HG03457 (cell line): ENCODE results near the gene EVC2.

Source experiments
- ATAC-seq: cut with Tn5 transposase; IDR thresholded peaks from one replicate; pipeline ENCODE4 v1.9.1; 2021; ENCODE audit warnings: moderate number of reproducible peaks; ENCODE audit not compliant: unreplicated experiment

EVC2 gene

DNA sequence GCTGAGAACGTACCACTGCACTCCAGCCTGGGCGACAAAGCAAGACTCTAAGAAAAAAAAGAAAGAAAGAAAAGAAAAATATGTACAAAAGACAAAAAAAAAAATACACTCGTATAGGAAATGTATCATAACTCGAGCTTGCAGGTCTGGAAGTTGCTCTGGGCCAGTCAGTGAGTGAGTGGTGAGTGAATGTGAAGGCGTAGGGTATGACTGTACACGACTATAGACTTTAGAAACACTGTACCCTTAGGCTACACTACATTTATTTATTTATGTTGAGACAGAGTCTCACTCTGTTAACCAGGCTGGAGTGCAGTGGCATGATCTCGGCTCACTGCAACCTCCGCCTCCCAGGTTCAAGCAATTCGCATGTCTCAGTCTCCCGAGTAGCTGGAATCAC, 29.4 kb downstream of the EVC2 start:
- ATAC-seq, result no peak

GRCh38 chr4:5676763-5677162, 31.6 kb downstream of the EVC2 start:
- ATAC-seq, result no peak

DNA sequence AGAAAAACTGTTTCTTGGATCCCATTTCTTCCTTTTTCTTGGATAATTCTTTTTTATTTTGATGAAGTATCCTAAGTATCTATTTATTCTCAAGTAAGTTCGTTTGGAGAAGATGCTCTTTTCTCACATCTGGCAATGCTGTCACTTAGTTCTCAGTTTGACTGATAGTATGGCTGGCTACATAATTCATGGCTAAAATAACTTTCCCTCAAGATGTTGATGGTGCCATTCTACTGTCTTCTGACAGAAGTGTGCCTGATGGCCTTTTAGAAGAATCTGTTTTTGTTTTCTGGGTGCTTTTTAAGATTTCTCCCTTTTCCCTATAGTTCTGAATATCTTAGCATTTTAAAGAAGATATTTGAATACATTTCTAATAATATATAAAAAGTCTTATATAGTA, 41.6 kb downstream of the EVC2 start:
- no peak for ATAC-seq

DNA sequence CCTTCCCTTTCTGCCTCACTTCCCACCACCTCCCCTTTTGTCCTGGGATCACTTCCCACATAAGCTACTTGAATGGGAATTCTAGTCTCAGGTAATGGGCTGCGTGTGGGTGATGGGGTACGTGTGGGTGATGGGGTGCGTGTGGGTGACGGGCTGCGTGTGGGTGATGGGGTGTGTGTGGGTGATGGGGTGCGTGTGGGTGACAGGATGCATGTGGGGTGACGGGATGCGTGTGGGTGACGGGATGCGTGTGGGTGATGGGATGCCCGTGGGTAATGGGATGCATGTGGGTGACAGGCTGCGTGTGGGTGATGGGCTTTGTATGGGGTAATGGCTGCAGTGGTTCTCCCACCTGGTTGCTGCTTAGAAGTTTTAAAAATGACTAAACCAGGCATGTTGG, 43.6 kb downstream of the EVC2 start:
- ATAC-seq, result no peak

- ATAC-seq, result no peak
Observed at GRCh38 chr4:5662555-5662954, 45.8 kb downstream of the EVC2 start.

- no peak for ATAC-seq
Observed at GRCh38 chr4:5661237-5661636, 47.1 kb downstream of the EVC2 start.

DNA sequence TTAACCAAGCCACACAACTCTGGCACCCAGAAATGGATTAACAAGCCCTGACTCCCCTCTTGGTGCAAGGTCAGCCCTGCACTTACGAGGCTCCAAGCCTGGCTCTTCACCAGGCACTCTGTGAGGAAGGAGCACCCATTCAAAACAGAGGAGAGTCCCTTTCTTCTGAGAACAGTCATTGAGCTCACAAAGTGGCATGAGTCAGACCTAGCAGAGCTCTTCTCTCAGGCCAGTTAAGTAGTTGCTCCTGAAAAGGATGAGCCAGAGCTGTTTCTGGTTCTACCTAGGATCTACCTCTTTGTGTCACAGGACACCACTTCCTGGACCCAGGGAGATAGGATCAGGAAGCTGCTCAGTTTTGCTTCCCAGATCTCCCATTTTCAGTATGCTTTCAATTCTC, 48.2 kb downstream of the EVC2 start:
- ATAC-seq, result no peak

GRCh38 chr4:5658974-5659373, 49.4 kb downstream of the EVC2 start:
- no peak for ATAC-seq

DNA sequence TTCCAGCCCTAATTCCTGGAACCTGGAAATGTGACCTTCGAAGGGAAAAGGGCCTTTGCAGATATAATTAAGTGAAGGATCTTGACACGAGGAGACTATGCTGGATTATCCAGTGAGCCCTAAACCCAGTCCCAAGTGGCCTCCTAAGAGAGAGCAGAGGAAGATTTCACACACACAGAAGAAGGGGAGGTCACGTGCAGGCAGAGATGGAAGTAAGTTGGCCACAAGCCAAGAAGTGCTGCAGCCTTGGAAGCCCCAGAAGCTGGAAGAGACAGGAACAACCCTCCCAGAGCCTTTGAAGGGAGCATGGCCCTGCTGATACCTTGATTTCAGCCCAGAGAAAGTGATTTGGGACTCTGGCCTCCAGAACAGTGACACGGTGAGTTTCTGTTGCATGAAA, 51.9 kb downstream of the EVC2 start:
- ATAC-seq, result no peak

- no peak for ATAC-seq
Observed at GRCh38 chr4:5654791-5655190, 53.6 kb downstream of the EVC2 start.

DNA sequence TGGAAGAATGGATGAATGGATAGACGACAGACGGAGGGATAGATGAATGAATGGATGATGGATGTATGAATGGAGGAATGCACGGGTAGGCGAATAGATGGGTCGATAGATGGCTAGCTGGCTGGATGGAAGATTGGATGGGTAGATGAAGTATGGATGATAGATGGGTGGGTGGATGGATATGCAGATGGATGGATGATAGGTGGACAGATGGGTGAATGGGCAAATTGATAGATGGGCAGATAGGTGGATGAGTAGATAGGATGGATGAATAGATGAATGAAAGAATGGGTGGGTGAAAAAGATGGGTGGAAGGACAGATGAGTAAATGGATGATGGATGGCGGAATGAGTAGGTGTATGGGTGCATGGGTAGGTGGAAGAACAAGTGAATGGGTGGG, 57.3 kb downstream of the EVC2 start:
- no peak for ATAC-seq

DNA sequence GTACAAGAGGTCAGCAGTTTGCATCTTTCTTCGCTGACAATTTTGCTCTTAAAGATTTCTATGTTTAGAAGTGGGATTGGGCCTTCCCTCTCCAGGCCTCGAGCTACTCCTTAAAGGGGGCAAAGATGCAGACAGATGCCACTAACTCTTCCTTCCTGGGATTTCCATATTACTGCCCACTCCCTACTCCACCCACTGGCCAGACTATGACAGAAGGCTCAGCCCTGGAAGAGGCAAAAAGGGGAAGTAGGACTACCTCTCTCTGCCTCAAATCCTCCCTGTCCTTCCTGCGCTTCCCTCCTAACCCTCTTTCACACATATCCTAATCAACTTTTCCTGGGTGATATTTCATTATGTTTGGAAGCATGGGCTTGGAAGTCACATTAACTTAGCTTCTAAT, 58.3 kb downstream of the EVC2 start:
- ATAC-seq, result no peak

GRCh38 chr4:5647351-5647750, 61.0 kb downstream of the EVC2 start:
- no peak for ATAC-seq

DNA sequence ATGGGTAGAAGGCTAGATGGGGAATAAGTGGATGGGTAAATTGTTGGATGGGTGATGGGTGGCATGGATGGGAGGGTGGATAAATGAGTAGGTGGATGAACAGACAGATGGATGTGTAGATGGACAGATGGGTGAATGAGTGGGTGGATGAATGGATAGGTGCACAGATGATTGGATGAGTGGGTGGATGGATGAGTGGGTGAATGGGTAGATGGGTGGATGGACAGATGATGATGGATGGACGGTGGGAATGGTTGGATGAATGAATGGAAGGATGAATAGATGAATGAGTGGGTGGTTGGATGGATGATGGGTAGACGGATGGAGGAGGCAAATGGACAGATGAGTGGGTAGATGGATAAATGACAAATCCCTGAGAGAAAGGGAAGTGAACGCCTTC, 68.3 kb downstream of the EVC2 start:
- no peak for ATAC-seq

GRCh38 chr4:5639556-5639955, 68.8 kb downstream of the EVC2 start:
- ATAC-seq, result no peak

DNA sequence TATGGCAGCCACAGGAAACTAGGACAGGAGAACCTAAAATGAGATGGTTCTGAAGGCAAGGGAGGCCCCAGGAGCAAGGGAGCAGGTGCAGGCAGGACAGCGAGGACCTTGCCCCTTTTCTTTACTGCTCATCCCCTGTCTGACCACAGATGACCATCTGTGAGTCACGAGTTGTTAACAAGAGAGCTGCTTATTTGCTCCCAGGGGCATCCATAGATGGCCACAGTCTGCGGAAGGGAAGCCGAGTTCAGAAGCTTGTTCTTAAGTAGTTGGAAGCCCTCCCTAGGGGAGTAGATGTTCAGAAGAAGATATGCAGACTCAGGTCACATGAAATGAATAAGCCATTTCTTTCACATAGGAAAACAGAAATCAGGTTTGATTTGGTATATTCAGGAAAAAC, 69.4 kb downstream of the EVC2 start:
- no peak for ATAC-seq

DNA sequence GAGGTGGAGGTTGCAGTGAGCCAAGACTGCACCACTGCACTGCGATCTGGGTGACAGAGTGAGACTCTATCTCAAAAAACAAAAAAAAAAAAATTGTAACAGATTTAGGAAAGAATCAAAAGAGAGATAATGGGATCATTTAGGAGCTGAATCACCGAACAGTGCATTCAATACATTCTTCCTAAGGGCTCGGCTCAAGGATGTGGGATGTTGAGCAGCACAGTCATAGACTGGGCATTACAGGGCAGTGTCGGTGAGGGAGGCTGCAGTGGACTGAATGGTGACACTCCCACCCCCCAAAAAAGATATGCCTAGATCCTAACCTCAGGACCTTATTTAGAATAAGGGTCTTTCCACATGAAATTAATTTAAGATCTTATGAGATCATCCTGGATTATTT, 70.0 kb downstream of the EVC2 start:
- no peak for ATAC-seq

GRCh38 chr4:5636766-5637670, 71.3 kb downstream of the EVC2 start:
- ATAC-seq, result no peak

DNA sequence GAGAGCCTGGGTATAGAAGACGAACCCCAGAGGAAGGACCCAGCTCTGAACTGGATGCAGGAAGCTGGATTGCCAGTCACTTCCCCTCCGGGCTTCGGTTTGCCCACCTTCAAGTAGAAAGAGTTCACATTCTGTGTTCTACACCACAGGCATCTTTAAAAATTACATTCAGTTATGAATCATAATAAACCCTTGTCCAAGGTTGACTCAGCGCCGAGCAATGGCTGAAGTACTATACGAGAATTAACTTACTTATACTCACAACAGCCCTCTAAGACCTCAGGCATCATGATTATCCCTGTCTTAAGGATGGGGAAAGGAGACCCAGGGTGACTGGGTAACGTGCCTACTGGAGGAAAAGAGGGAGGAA, 72.5 kb downstream of the EVC2 start:
- ATAC-seq, result no peak

GRCh38 chr4:5632571-5632970, 75.8 kb downstream of the EVC2 start:
- ATAC-seq, result no peak

DNA sequence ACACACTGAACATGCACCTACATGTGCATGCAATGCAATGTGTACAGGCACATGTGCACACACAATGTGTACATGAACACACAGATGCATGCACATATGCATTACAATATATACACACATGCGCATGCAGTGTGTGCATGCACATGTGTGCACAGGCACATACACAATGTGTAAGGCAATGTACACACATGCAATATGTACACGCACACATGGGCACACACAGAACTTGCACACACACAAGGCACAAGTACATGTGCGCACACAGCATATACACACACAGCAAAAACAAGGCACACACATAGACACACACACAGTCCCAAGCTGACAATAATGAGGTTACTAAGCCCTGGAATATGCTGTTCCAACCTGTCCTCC, 76.3 kb downstream of the EVC2 start:
- ATAC-seq, result no peak

DNA sequence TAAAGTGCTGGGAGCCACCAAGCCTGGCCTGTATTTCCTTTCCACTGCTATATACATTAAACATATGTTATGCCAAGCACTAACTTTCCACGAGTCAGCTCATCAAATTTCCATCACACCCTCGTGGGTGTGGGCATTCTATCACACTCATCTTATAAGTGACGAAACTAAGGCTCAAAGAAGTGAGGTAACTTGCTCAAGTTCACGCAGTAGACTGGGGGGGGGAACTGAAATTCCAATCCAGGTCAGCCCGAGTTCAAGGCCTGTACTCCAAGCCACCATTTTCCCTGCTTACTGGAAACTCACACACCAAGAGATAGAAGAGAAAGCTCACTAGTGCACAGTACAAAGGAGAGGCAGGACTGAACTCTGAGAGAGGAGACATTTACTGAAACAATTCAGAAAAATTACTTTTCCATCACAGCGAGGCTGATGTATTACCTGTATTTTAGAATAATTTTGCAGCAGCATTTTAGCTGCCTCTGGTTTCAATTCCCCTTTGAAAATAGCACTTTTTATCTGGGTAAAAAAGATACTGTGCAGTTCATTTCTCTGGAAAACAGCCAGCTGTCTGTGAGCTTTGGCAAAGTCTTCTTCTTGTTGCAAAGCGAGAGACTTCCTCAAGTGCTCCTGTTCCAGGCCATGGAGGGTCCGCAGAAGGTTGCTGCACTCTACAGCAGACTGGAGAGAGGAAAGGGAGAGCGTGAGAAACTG, 76.8 kb downstream of the EVC2 start:
- ATAC-seq, result no peak

DNA sequence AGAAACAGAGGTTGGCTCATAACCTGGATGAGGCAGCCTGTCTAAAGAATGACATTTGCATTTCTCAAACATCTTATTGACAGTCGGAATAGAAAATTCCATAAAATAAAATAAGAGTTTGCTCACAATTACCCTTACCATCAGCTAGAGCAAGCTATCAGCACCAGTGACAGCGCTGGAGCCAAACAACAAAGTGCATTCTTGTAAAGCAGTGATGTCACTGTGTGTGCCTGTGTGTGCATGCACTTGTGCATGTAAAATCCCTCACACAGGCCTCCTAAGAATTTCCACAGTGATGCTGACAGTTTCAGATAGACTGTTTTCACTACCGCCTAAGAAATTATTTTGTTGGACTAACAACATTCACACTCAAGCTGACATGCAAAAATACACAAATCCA, 77.6 kb downstream of the EVC2 start:
- ATAC-seq, result no peak
